DOHH2 (cell line): ENCODE data around the gene SLC27A4.

Source experiments
- H3F3A ChIP-seq: fragments of 200-600 bp; sonication (generic), shearing (Covaris generic); 2 replicates; pipeline ENCODE4 v1.6.0; 2016; ENCODE audit warnings: antibody characterized with exemption, mild to moderate bottlenecking; ENCODE audit not compliant: control insufficient read depth, insufficient read depth
- H3K27ac ChIP-seq: fragments of 200-600 bp; sonication (generic); 2 replicates; pipeline ENCODE4 v1.5.1; 2014; ENCODE audit warnings: low read depth, mild to moderate bottlenecking, low read length, moderate library complexity
- H3K27me3 ChIP-seq: fragments of 200-600 bp; sonication (generic); 2 replicates; pipeline ENCODE4 v1.6.1; 2014; ENCODE audit warnings: mild to moderate bottlenecking, low read length, mixed read lengths; ENCODE audit not compliant: control insufficient read depth
- H3K36me3 ChIP-seq: fragments of 200-600 bp; sonication (generic); 2 replicates; pipeline ENCODE4 v1.6.1; 2014; ENCODE audit warnings: mild to moderate bottlenecking, low read length, moderate library complexity, mixed read lengths; ENCODE audit not compliant: control insufficient read depth
- H3K4me1 ChIP-seq: fragments of 200-600 bp; sonication (generic); 2 replicates; pipeline ENCODE4 v1.6.1; 2014; ENCODE audit warnings: mild to moderate bottlenecking, low read length, mixed read lengths; ENCODE audit not compliant: control insufficient read depth
- H3K4me2 ChIP-seq: fragments of 200-600 bp; sonication (generic); 2 replicates; pipeline ENCODE4 v1.6.0; 2014; ENCODE audit warnings: mild to moderate bottlenecking, low read length, moderate library complexity
- H3K4me3 ChIP-seq: fragments of 200-600 bp; sonication (generic); 2 replicates; pipeline ENCODE4 v1.5.1; 2014; ENCODE audit warnings: mild to moderate bottlenecking, low read length, mixed read lengths
- H3K79me2 ChIP-seq: fragments of 200-600 bp; sonication (generic); 2 replicates; pipeline ENCODE4 v1.6.1; 2014; ENCODE audit warnings: mild to moderate bottlenecking, low read length, mixed read lengths; ENCODE audit not compliant: control insufficient read depth
- H3K9me2 ChIP-seq: fragments of 200-600 bp; sonication (generic); replicated peaks from 2 replicates; pipeline ENCODE4 v1.6.1; 2014; ENCODE audit warnings: mild to moderate bottlenecking, low read length, mixed read lengths; ENCODE audit not compliant: control insufficient read depth
- H3K9me3 ChIP-seq: fragments of 200-600 bp; sonication (generic); 2 replicates; pipeline ENCODE4 v1.6.1; 2014; ENCODE audit warnings: antibody characterized with exemption, low read length, mixed read lengths; ENCODE audit not compliant: control insufficient read depth, insufficient read depth
- H4K20me1 ChIP-seq: fragments of 200-600 bp; sonication (generic); 2 replicates; pipeline ENCODE4 v1.6.0; 2014; ENCODE audit warnings: low read depth, mild to moderate bottlenecking, antibody characterized with exemption, low read length, moderate library complexity; ENCODE audit not compliant: control insufficient read depth, insufficient read depth
- EZH2phosphoT487 ChIP-seq: fragments of 200-600 bp; sonication (generic); IDR thresholded peaks from 2 replicates; pipeline ENCODE4 v1.6.1; 2017; ENCODE audit warnings: borderline replicate concordance, mild to moderate bottlenecking, antibody characterized with exemption, low read length, moderate library complexity, mixed read lengths
- TF ChIP-seq, protein P1 (sequence below): fragments of 200-600 bp; sonication (generic); IDR thresholded peaks from one replicate; pipeline ENCODE4 v1.5.1; 2014; ENCODE audit warnings: antibody characterized with exemption, mild to moderate bottlenecking, low read depth, low read length; ENCODE audit not compliant: poor library complexity, severe bottlenecking

The SLC27A4 gene

DNA sequence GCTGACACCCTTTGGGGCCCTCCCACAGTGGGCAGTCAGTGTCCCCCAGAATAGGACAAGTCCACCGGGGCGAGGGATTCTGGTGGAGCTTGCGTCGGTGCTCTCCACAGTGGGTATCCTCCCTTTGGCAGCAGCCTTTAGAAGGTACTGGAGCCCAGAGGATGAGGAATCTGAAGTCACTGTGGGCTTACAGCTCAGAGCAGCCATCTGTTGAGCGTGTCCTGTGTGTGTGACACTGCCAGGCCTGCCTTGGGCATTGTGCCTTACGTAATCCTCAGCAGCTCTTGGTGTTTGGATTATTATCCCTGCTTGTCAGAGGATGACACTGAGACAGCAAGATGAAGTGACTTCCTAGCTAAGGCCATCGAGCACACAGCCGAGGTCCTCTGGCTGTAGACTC lies 43.5 kb downstream of the SLC27A4 start:
- Histone ChIP-seq H3K36me3 (peaks cover 57% of the 10 kb centered on the region), H3K79me2 (peaks cover 10% of the 10 kb centered on the region), H3K9me2 (no peaks in the 10 kb centered on the region), H3F3A (no peaks in the 10 kb centered on the region), H3K4me2 (no peak overlapping the region), H4K20me1 (no peaks in the 10 kb centered on the region), H3K27ac (no peak overlapping the region), H3K9me3 (no peaks in the 10 kb centered on the region), H3K27me3 (no peaks in the 10 kb centered on the region), H3K4me3 (no peak overlapping the region), H3K4me1 (no peaks in the 10 kb centered on the region)
- TF ChIP-seq, protein P1, sequence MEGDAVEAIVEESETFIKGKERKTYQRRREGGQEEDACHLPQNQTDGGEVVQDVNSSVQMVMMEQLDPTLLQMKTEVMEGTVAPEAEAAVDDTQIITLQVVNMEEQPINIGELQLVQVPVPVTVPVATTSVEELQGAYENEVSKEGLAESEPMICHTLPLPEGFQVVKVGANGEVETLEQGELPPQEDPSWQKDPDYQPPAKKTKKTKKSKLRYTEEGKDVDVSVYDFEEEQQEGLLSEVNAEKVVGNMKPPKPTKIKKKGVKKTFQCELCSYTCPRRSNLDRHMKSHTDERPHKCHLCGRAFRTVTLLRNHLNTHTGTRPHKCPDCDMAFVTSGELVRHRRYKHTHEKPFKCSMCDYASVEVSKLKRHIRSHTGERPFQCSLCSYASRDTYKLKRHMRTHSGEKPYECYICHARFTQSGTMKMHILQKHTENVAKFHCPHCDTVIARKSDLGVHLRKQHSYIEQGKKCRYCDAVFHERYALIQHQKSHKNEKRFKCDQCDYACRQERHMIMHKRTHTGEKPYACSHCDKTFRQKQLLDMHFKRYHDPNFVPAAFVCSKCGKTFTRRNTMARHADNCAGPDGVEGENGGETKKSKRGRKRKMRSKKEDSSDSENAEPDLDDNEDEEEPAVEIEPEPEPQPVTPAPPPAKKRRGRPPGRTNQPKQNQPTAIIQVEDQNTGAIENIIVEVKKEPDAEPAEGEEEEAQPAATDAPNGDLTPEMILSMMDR = no peak
- TF ChIP-seq EZH2phosphoT487 = no peak

DNA sequence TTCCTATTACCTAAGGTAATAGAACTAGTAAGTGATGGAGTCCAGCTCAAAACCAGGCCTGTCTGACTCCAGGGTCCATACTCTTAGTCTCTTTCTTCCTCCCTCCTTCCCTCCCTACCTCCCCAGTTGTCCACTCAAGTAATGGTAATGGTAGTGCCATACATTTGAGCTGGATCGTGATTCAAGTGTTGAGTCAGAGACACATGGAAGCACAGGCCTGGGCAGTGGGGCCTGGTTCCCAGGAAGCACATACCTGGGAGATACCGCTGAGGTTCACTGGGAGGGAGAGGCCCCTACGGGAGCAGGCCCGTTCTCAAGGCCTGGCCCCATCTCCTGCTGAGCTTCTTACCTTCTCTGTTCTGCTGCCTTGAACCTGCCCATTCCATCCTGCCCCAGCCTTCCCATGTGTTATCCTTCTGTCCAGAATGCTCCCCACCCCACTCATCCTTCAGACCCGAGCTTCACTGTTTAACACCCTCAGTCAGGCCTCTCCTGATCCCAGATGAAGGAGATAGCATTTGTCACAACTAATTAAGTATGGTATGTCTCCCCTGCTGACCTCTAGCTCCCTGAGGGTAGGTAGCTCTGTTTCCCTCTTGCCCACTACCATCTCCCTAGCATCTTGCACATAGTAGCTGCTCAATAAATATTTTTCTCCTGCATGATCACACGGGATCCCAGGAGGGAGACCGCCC lies 44.6 kb downstream of the SLC27A4 start:
- no peak overlapping the region for H3K27ac ChIP-seq

DNA sequence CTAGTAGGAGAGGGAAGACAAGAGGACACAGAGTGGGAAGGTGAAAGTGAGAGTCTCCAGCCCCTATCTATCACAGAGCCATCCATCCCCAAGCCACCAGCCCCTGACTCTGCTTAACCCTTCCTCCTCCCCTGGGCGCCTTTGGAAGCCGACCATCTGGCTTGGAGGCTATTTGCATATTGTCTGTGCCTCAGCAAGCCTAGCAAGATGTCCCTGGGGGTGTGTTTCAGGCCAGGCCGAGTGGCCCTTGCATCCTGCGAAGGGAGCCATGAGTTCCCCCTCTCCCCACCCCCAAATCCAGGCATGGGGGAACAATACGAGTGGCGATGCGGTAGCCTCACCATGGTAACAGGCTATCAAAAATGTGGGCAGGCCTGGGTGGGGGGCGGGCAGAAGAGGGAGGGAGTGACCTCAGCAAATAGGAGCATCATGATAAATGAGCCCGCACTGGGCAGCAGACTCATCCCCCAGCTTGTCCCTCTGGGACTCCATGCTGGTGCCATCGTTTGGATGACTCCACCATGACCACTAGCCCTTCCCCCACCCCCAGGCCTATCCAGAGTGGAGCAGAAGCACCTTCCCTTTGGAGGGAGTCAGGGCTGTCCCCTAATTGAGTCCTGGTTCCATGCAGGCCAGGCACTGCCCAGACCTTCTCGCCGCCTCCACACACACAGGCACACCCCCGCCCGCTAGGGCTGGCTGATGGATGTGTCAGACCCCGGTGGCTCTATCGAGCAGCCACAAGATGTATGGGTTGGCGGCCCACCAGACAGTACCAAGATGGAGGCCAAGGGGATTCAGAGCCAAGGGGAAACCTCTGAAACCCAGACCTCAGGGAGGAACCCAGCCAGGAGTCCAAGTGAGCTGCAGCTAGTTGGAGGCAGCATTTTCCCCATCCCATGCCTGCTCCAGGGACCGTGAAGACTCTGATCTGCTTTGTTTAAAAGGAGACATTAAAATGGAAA lies 45.5 kb downstream of the SLC27A4 start:
- Histone ChIP-seq H3K36me3 (peaks cover 63% of the 10 kb centered on the region), H3F3A (no peaks in the 10 kb centered on the region), H3K4me1 (no peaks in the 10 kb centered on the region), H3K9me2 (no peaks in the 10 kb centered on the region), H3K27ac (no peak overlapping the region), H3K4me3 (no peak overlapping the region), H3K9me3 (no peaks in the 10 kb centered on the region), H3K79me2 (peaks cover 10% of the 10 kb centered on the region), H4K20me1 (no peaks in the 10 kb centered on the region), H3K27me3 (no peaks in the 10 kb centered on the region), H3K4me2 (no peak overlapping the region)
- no peak for TF ChIP-seq EZH2phosphoT487
- TF ChIP-seq, protein P1 = no peak

More for the DNA sequence above, 44.6 kb downstream of the SLC27A4 start:
- H3K36me3 ChIP-seq = peaks cover 66% of the 10 kb centered on the region
- no peaks in the 10 kb centered on the region for H3K4me1 ChIP-seq
- H3K4me2 ChIP-seq = no peak overlapping the region
- H3K79me2 ChIP-seq = peaks cover 10% of the 10 kb centered on the region
- H4K20me1 ChIP-seq = no peaks in the 10 kb centered on the region
- no peaks in the 10 kb centered on the region for H3F3A ChIP-seq
- H3K4me3 ChIP-seq = no peak overlapping the region
- no peaks in the 10 kb centered on the region for H3K9me2 ChIP-seq
- H3K9me3 ChIP-seq = no peaks in the 10 kb centered on the region
- TF ChIP-seq EZH2phosphoT487 = no peak
- TF ChIP-seq, protein P1 = no peak
- H3K27me3 ChIP-seq = no peaks in the 10 kb centered on the region
